Testis (tissue), 2 donors: ENCODE data around the gene DPP6.

ENCODE experiments used
- CTCF ChIP-seq, 3 experiments: fragments of 450-650 bp in 2 of 3; fragments of 200-600 bp in 1 of 3; sonication (generic) in 1 of 3; IDR thresholded peaks; one replicate each; pipeline ENCODE4 v1.5.1; 2016 to 2019; ENCODE audit warnings: antibody characterized with exemption in 3 of 3, mild to moderate bottlenecking in 2 of 3, moderate library complexity in 1 of 3
- POLR2A ChIP-seq: fragments of 450-650 bp; IDR thresholded peaks from one replicate; pipeline ENCODE4 v1.6.1; 2017; ENCODE audit warnings: antibody characterized with exemption, mild to moderate bottlenecking, moderate library complexity

- TF ChIP-seq CTCF (IDR thresholded peaks at IDR 0.05) = no peak
- no peak for TF ChIP-seq POLR2A
Measured at GRCh38 chr7:154633641-154634040, 581.4 kb downstream of the DPP6 start.
